Neural cell (in vitro differentiated cells): ENCODE data around the gene SUV39H1. TPM values are rescaled to one million over a fixed set of nuclear protein-coding genes. Genes with fewer than 3 reads are reported as not detected.

Experiments used
- H2AFZ ChIP-seq: fragments of 200-600, 300-800 bp; sonication (generic), shearing (Covaris generic); 2 replicates; pipeline ENCODE4 v1.6.0; 2014; ENCODE audit warnings: low read depth, mild to moderate bottlenecking, antibody characterized with exemption, low read length, moderate library complexity
- H3F3A ChIP-seq: fragments of 200-600 bp; shearing (Covaris generic); 2 replicates; pipeline ENCODE4 v1.6.1; 2016; ENCODE audit warnings: mild to moderate bottlenecking, moderate library complexity, mixed read lengths, antibody characterized with exemption, low read length; ENCODE audit not compliant: insufficient read depth, poor library complexity, severe bottlenecking
- H3K27ac ChIP-seq: fragments of 200-600, 300-800 bp; sonication (generic), shearing (Covaris generic); 2 replicates; pipeline ENCODE4 v1.5.1; 2014; ENCODE audit warnings: mild to moderate bottlenecking, low read length, moderate library complexity
- H3K27me3 ChIP-seq: fragments of 300-800, 200-600 bp; sonication (generic), shearing (Covaris generic); 2 replicates; pipeline ENCODE4 v1.6.0; 2014; ENCODE audit warnings: mild to moderate bottlenecking, low read depth, low read length, moderate library complexity; ENCODE audit not compliant: insufficient read depth
- H3K36me3 ChIP-seq: fragments of 300-800, 200-600 bp; sonication (generic), shearing (Covaris generic); 2 replicates; pipeline ENCODE4 v1.5.1; 2014; ENCODE audit warnings: mild to moderate bottlenecking, antibody characterized with exemption, low read length, moderate library complexity; ENCODE audit not compliant: insufficient read depth
- H3K4me2 ChIP-seq: fragments of 300-800, 200-600 bp; sonication (generic), shearing (Covaris generic); 2 replicates; pipeline ENCODE4 v1.6.0; 2014; ENCODE audit warnings: mild to moderate bottlenecking, low read length
- H3K4me3 ChIP-seq: fragments of 300-800, 200-600 bp; sonication (generic), shearing (Covaris generic); 2 replicates; pipeline ENCODE4 v1.5.1; 2014; ENCODE audit warnings: mild to moderate bottlenecking, low read length, moderate library complexity
- H3K79me2 ChIP-seq: fragments of 200-600 bp; shearing (Covaris generic); replicated peaks from 2 replicates; pipeline ENCODE4 v1.6.0; 2014; ENCODE audit warnings: mild to moderate bottlenecking, low read length, moderate library complexity; ENCODE audit not compliant: insufficient read depth
- H3K9ac ChIP-seq: fragments of 300-800, 200-600 bp; sonication (generic), shearing (Covaris generic); 2 replicates; pipeline ENCODE4 v1.6.1; 2016; ENCODE audit warnings: mild to moderate bottlenecking, low read length, mixed read lengths
- H3K9me2 ChIP-seq: fragments of 200-600 bp; shearing (Covaris generic); 2 replicates; pipeline ENCODE4 v1.6.1; 2016; ENCODE audit warnings: mild to moderate bottlenecking, low read length, mixed read lengths; ENCODE audit not compliant: insufficient read depth
- H3K9me3 ChIP-seq: fragments of 200-600, 300-800 bp; sonication (generic), shearing (Covaris generic); 2 replicates; pipeline ENCODE4 v1.6.1; 2016; ENCODE audit warnings: mild to moderate bottlenecking, mixed run types, low read length, moderate library complexity, mixed read lengths
- H4K20me1 ChIP-seq: fragments of 200-600 bp; shearing (Covaris generic); 2 replicates; pipeline ENCODE4 v1.6.1; 2016; ENCODE audit warnings: mild to moderate bottlenecking, mixed run types; ENCODE audit not compliant: insufficient read depth
- EP300 ChIP-seq: fragments of 450-650 bp; conservative IDR thresholded peaks from 2 replicates; pipeline ENCODE4 v1.6.1; 2014; ENCODE audit warnings: antibody characterized with exemption, mild to moderate bottlenecking, moderate library complexity; ENCODE audit not compliant: poor library complexity, severe bottlenecking
- MXI1 ChIP-seq: fragments of 450-650 bp; conservative IDR thresholded peaks from 2 replicates; pipeline ENCODE4 v1.6.1; 2014; ENCODE audit warnings: antibody characterized with exemption, mild to moderate bottlenecking; ENCODE audit not compliant: poor library complexity, severe bottlenecking
- POLR2AphosphoS5 ChIP-seq: IDR thresholded peaks from 2 replicates; pipeline ENCODE4 v1.6.1; 2012
- RAD21 ChIP-seq: fragments of 450-650 bp; conservative IDR thresholded peaks from 2 replicates; pipeline ENCODE4 v1.6.1; 2014; ENCODE audit warnings: antibody characterized with exemption, mild to moderate bottlenecking, moderate library complexity
- REST ChIP-seq: IDR thresholded peaks from 2 replicates; pipeline ENCODE4 v1.6.1; 2012; ENCODE audit warnings: borderline replicate concordance
- SMC3 ChIP-seq: fragments of 450-650 bp; conservative IDR thresholded peaks from 2 replicates; pipeline ENCODE4 v1.6.1; 2014; ENCODE audit warnings: antibody characterized with exemption, mild to moderate bottlenecking, moderate library complexity; ENCODE audit not compliant: poor library complexity
- TAF1 ChIP-seq: IDR thresholded peaks from 2 replicates; pipeline ENCODE4 v1.6.1; 2012; ENCODE audit warnings: low read depth
- polyA plus RNA-seq: library from polyadenylated mRNA; depleted of rRNA; stranded (reverse); fragments of >200 nt; gene quantifications from 2 replicates; pipeline ENCODE4 v1.2.3, GENCODE V29; 2014

The SUV39H1 gene
- polyA plus RNA-seq, 1 donor from 2014 or later = 3.2 TPM

DNA sequence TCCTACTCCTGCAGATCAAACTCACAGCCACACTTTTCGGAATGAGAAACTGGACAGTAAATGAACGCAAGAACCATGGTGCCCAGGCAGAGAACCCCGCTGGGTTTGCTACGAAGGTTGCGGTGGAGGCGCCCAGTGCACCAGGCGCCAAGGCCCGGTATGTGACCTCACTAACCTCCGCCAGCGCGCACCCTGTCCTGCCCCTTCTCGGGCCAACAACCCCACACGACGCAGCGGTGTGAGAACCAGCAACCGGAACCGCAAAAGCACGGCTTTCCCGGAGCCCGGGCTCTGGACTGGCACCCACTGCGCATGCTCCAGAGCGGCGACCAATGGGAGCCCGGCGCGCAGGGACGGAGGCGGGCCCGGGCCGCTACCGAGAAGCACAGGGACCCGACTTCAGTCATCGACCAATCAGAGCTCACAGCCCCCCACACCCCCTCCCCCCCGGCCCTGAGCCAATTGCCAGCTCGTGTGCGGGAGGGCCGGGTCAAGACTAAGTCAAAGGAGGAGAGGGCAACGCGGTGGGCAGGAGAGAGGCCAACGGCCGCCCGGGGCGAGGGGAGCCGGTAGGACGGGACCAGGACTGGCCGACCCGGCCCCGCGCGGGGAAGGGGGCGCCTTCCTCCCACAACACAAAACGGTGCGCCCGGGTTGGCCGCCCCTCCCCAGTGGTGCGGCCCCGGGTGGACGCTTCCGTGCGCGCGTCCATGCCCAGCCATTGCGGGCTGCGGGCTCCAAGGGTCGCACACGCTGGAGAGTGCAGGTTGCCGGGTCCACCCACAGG is 20.2 kb upstream of the SUV39H1 start:
- H3K27ac ChIP-seq = peak overlapping the region; percentile 73
- no peaks in the 10 kb centered on the region for H3K79me2 ChIP-seq
- no peaks in the 10 kb centered on the region for H3K27me3 ChIP-seq
- no peaks in the 10 kb centered on the region for H4K20me1 ChIP-seq
- peak overlapping the region; percentile 73 for H3K9ac ChIP-seq
- TF ChIP-seq MXI1 (peak; percentile 48), EP300 (peak; percentile 10), POLR2AphosphoS5 (peak; percentile 74), TAF1 (no peak), REST (peak; percentile 61)
- peak overlapping the region; percentile 21 for H2AFZ ChIP-seq
- peak overlapping the region; percentile 79 for H3K4me3 ChIP-seq
- H3K4me2 ChIP-seq = peak overlapping the region; percentile 51
- no peaks in the 10 kb centered on the region for H3K9me3 ChIP-seq
- H3F3A ChIP-seq = no peaks in the 10 kb centered on the region
- H3K36me3 ChIP-seq = no peaks in the 10 kb centered on the region
- H3K9me2 ChIP-seq = no peaks in the 10 kb centered on the region

- no peak overlapping the region for H2AFZ ChIP-seq
- peak overlapping the region; percentile 35 for H3K4me2 ChIP-seq
- no peaks in the 10 kb centered on the region for H3K27me3 ChIP-seq
- H3K4me3 ChIP-seq = peak overlapping the region; percentile 79
- no peaks in the 10 kb centered on the region for H3K36me3 ChIP-seq
- no peaks in the 10 kb centered on the region for H3F3A ChIP-seq
- H4K20me1 ChIP-seq = no peaks in the 10 kb centered on the region
- no peaks in the 10 kb centered on the region for H3K9me3 ChIP-seq
- peak overlapping the region; percentile 73 for H3K9ac ChIP-seq
- no peaks in the 10 kb centered on the region for H3K79me2 ChIP-seq
- peak; percentile 1 for TF ChIP-seq EP300
- no peak for TF ChIP-seq RAD21
- no peak for TF ChIP-seq TAF1
- TF ChIP-seq REST = no peak
- no peak for TF ChIP-seq SMC3
- H3K27ac ChIP-seq = peak overlapping the region; percentile 73
- no peaks in the 10 kb centered on the region for H3K9me2 ChIP-seq
Measured at GRCh38 chrX:48676893-48677270, 19.7 kb upstream of the SUV39H1 start.
